Endodermal cell (in vitro differentiated cells): ENCODE measurements around the gene ICOS. TPM values are rescaled to one million over a fixed set of nuclear protein-coding genes. Genes with fewer than 3 reads are reported as not detected.

Experiments
- DNase-seq: peaks from one replicate; pipeline ENCODE4 v3.0.0-alpha.2; 2017
- H3K27ac ChIP-seq: 2 replicates; pipeline ENCODE4 v1.5.1; 2013; ENCODE audit warnings: mild to moderate bottlenecking, low read depth, low read length, moderate library complexity
- H3K27me3 ChIP-seq: 2 replicates; pipeline ENCODE4 v1.6.1; 2013; ENCODE audit warnings: mild to moderate bottlenecking, low read length, moderate library complexity; ENCODE audit not compliant: insufficient read depth, control insufficient read depth, poor library complexity, severe bottlenecking
- H3K36me3 ChIP-seq: 2 replicates; pipeline ENCODE4 v1.7.0; 2013; ENCODE audit warnings: mild to moderate bottlenecking, low read length, moderate library complexity; ENCODE audit not compliant: control insufficient read depth, insufficient read depth
- H3K4me1 ChIP-seq: one replicate; pipeline ENCODE4 v1.7.0; 2013; ENCODE audit warnings: low read length; ENCODE audit not compliant: control insufficient read depth, insufficient read depth
- H3K4me3 ChIP-seq: 2 replicates; pipeline ENCODE4 v1.5.1; 2013; ENCODE audit warnings: mild to moderate bottlenecking, low read length, moderate library complexity
- H3K9ac ChIP-seq: 2 replicates; pipeline ENCODE4 v1.6.1; 2013; ENCODE audit warnings: mild to moderate bottlenecking, low read length, moderate library complexity; ENCODE audit not compliant: poor library complexity, severe bottlenecking; ENCODE audit errors: extremely low read depth
- H3K9me3 ChIP-seq: 2 replicates; pipeline ENCODE4 v1.6.1; 2013; ENCODE audit warnings: mild to moderate bottlenecking, low read length, moderate library complexity; ENCODE audit not compliant: control insufficient read depth
- H3K27ac Mint-ChIP-seq: 2 replicates; pipeline ENCODE4 v1.8.0; 2020; ENCODE audit warnings: mixed read lengths
- H3K27me3 Mint-ChIP-seq: 2 replicates; pipeline ENCODE4 v1.8.0; 2021; ENCODE audit warnings: mild to moderate bottlenecking, mixed read lengths; ENCODE audit not compliant: insufficient read depth
- H3K36me3 Mint-ChIP-seq: 2 replicates; pipeline ENCODE4 v1.8.0; 2020; ENCODE audit warnings: low read depth, mixed read lengths
- H3K4me1 Mint-ChIP-seq: 2 replicates; pipeline ENCODE4 v1.8.0; 2020; ENCODE audit warnings: mixed read lengths
- H3K4me3 Mint-ChIP-seq: 2 replicates; pipeline ENCODE4 v1.8.0; 2020; ENCODE audit warnings: mild to moderate bottlenecking, moderate library complexity, mixed read lengths
- H3K9me3 Mint-ChIP-seq: 2 replicates; pipeline ENCODE4 v1.8.0; 2020; ENCODE audit warnings: mild to moderate bottlenecking, mixed read lengths
- WGBS, 2 experiments: methylation state at CpG; one replicate each; pipeline versions ENCODE4 v1.1.5 to v1.1.7; 2013; ENCODE audit warnings: missing lambda C conversion rate in 2 of 2, mixed read lengths in 1 of 2; ENCODE audit not compliant: insufficient coverage in 1 of 2, insufficient read length in 1 of 2; 5-methylcytosine and 5-hydroxymethylcytosine counted together
- total RNA-seq, 2 donors: library from RNA; stranded (reverse); fragmentation: NEBNext Ultra II Directional in 1 of 2; extraction: Animal tissue kit (Norgen Biotek cat#: 25700) in 1 of 2; gene quantifications; 2 replicates in 1 of 2; 3 replicates in 1 of 2; pipeline ENCODE4 v1.2.1, GENCODE V29; 2021
- TF ChIP-seq, protein P1 (sequence below): fragments of 200-600 bp; sonication (generic); conservative IDR thresholded peaks from 2 replicates; pipeline ENCODE4 v1.5.0; 2021; ENCODE audit warnings: antibody characterized with exemption, mild to moderate bottlenecking

The ICOS gene
- total RNA-seq, 2 donors from 2014 or later, result not detected

DNA sequence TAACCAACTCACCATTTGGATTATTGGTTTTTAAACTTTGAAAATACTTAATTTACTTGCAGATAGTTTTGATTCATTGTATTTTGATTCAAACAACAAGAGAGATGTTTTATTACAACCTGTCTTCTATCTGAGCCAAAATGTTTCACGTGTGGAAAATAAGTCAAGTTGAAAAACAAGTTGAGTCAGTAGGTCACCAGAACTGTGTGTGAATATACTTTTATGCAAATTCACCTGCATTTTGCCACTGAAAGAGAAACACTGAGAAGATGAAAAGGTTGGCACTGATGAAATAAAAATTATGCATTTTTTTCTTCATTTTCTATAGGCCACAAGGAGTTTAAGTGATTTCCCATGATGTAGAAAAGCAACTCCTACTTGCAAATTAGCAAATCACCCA, 68.3 kb downstream of the ICOS start:
- H3K27me3 Mint-ChIP-seq, result peaks cover 4% of the 10 kb centered on the region
- no peaks in the 10 kb centered on the region for H3K9me3 Mint-ChIP-seq
- Histone ChIP-seq H3K4me3 (no peak overlapping the region), H3K27ac (no peak overlapping the region), H3K9me3 (no peaks in the 10 kb centered on the region), H3K27me3 (no peaks in the 10 kb centered on the region), H3K4me1 (no peaks in the 10 kb centered on the region), H3K36me3 (no peaks in the 10 kb centered on the region), H3K9ac (no peak overlapping the region)
- H3K36me3 Mint-ChIP-seq, result no peaks in the 10 kb centered on the region
- H3K4me3 Mint-ChIP-seq, result no peak overlapping the region
- TF ChIP-seq, protein P1, sequence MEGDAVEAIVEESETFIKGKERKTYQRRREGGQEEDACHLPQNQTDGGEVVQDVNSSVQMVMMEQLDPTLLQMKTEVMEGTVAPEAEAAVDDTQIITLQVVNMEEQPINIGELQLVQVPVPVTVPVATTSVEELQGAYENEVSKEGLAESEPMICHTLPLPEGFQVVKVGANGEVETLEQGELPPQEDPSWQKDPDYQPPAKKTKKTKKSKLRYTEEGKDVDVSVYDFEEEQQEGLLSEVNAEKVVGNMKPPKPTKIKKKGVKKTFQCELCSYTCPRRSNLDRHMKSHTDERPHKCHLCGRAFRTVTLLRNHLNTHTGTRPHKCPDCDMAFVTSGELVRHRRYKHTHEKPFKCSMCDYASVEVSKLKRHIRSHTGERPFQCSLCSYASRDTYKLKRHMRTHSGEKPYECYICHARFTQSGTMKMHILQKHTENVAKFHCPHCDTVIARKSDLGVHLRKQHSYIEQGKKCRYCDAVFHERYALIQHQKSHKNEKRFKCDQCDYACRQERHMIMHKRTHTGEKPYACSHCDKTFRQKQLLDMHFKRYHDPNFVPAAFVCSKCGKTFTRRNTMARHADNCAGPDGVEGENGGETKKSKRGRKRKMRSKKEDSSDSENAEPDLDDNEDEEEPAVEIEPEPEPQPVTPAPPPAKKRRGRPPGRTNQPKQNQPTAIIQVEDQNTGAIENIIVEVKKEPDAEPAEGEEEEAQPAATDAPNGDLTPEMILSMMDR, result no peak
- no peaks in the 10 kb centered on the region for H3K4me1 Mint-ChIP-seq
- no peak overlapping the region for H3K27ac Mint-ChIP-seq
- DNase-seq, result no peak
- 88% methylated on average over 1 of the region's 1 CpG; no CpG with 5 or more reads in 1 of the 2 experiments for WGBS, 2 experiments

DNA sequence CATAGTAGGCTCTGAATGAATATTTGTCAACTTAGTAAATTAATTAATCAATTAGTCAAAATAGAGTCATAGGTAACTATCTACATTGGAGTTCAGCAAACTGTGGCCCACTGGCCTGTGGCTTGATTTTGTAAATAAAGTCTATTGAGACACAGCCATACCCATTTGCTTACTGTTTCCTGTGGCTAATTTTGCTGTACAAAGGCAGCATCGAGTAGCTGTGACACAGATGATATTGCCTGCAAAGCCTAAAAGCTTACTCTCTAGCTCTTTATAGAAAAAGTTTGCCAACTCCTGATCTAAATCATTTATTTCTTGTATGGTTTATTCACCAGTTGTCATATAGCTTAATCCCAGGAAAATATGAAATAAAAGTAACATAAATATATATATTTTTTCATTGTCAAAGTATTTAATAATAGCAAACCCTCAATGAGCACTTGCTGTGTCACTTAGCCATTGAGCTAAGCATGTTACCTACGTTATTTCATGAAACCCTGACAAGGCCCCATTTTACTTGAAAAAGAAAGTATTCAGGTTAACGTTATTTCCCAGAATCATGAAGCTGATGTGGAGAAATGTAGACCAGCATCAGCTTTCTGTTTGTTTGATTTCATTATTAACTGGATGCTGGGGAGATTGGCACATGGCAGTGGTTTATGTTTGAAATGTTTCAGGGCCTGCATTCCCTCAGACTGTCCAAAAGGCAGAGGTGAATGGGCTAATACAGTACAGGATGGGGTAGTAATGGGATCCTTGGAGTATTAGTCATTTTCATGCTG, 69.6 kb downstream of the ICOS start:
- H3K4me1 Mint-ChIP-seq, result peaks cover 3% of the 10 kb centered on the region
- Histone ChIP-seq H3K4me1 (no peaks in the 10 kb centered on the region), H3K9me3 (no peaks in the 10 kb centered on the region), H3K4me3 (no peak overlapping the region), H3K36me3 (no peaks in the 10 kb centered on the region), H3K27me3 (no peaks in the 10 kb centered on the region), H3K27ac (no peak overlapping the region), H3K9ac (no peak overlapping the region)
- 91 to 96% methylated on average over 2 to 3 of the region's 3 CpGs for WGBS, 2 experiments
- H3K4me3 Mint-ChIP-seq, result no peak overlapping the region
- no peaks in the 10 kb centered on the region for H3K9me3 Mint-ChIP-seq
- no peaks in the 10 kb centered on the region for H3K36me3 Mint-ChIP-seq
- H3K27ac Mint-ChIP-seq, result no peak overlapping the region
- peaks cover 3% of the 10 kb centered on the region for H3K27me3 Mint-ChIP-seq
- no peak for DNase-seq
- TF ChIP-seq, protein P1, result no peak

DNA sequence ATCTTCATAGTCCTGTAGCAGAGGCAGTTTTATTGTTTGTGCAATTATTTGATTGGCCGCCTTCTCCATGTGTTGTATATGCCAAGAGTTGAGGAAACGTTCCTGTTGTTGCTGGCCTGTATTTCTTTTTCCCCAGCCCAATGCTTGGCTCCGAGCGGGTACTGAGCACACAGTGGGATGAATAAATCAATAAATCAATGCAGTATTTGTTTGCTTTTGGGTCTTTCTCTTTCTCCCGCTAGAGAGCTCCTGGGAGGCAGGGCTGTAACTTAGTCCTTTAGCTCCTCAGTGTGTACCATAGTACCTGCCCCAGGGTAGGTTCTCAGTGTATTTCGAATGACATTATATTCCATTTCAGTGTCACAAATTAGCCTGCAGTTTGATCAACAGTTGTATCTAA, 71.8 kb downstream of the ICOS start:
- H3K4me1 Mint-ChIP-seq, result peaks cover 13% of the 10 kb centered on the region
- Histone ChIP-seq H3K27me3 (no peaks in the 10 kb centered on the region), H3K36me3 (no peaks in the 10 kb centered on the region), H3K9ac (no peak overlapping the region), H3K4me1 (peaks cover 3% of the 10 kb centered on the region), H3K4me3 (no peak overlapping the region), H3K27ac (no peak overlapping the region), H3K9me3 (no peaks in the 10 kb centered on the region)
- TF ChIP-seq, protein P1, result no peak
- H3K27ac Mint-ChIP-seq, result no peak overlapping the region
- peaks cover under 1% of the 10 kb centered on the region for H3K27me3 Mint-ChIP-seq
- H3K4me3 Mint-ChIP-seq, result no peak overlapping the region
- H3K9me3 Mint-ChIP-seq, result no peaks in the 10 kb centered on the region
- DNase-seq, result no peak
- H3K36me3 Mint-ChIP-seq, result no peaks in the 10 kb centered on the region
- WGBS, 2 experiments, result 92 to 100% methylated on average over 1 to 6 of the region's 6 CpGs
